GM21390 (cell line): Measurements from ENCODE around the gene TMTC2.

Source experiments
- ATAC-seq: cut with Tn5 transposase; IDR thresholded peaks from one replicate; pipeline ENCODE4 v1.9.1; 2021; ENCODE audit not compliant: unreplicated experiment

Gene TMTC2

DNA sequence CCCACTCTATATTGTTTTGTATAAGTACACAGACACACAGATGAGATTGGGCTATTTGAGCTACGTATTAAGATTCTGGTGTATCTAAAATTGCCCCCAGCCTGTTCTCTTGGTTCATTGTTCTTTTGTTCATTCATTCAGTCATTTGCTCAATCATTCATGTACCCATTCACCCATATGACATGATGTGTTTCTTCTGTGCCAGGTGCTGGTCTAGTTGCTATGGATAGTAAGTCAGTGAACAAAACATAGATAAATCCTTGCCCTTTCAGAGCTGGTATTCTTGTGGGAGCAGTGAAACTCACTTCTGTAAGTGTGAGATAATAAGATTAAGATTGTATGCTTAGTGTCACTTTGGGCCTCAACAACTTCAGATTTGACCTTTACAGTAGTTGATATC is 191.3 kb downstream of the TMTC2 start:
- no peak for ATAC-seq

DNA sequence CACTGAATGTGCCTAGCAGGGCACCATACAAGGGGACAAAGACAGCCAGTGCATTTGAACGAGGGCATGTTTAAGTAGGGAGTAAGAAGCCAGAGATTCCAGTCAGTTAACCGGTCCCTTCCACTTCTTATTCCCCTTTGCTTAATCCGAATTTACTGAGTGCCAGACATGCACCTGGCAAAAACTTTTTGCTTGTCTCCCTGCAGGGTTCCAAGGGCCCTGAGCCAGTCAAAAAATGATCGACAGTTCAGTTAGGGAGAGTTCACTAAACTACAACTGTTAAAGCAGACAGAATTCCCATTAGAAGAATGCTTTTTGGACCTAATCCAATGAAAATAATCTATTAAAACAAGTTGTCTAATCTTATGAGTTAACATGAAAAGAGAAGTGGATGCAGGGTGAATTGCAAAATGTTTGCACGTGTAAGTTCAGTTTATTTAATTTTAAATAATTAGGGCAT is 193.8 kb downstream of the TMTC2 start:
- ATAC-seq, result no peak

GRCh38 chr12:82883394-82884355 is 197.0 kb downstream of the TMTC2 start:
- no peak for ATAC-seq

DNA sequence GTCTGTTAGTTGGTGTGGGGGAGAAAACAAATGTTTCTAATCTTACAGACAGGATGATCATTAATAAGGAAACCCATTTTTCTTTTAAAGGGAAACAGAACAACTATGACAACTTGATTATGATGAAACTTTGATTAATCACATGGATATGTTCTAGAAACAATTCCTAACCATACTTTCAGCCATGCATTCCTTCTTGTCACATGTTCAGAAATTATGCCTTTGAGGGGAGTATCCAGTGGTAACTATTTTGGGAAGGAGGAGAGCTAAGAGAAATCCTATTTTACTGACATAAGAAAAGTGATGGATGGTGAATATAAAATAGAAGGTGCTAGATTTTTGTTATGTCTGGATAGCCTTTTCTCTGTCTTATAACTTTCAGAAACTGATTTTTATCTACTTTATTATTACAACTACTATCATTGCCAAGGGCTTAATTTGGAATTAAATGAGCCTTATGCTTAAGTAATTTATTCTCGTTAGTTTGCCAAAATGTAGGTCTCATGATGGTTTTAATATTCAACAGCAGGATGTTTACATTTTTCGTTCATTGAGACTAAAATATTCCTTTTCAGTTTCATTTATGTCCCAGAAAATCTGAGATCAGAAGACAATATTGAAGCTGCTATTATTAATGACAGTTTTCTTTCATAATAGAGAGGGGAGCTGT is 200.1 kb downstream of the TMTC2 start:
- ATAC-seq, result no peak

- no peak for ATAC-seq
These were observed 207.2 kb downstream of the TMTC2 start for GRCh38 chr12:82893896-82894295.

DNA sequence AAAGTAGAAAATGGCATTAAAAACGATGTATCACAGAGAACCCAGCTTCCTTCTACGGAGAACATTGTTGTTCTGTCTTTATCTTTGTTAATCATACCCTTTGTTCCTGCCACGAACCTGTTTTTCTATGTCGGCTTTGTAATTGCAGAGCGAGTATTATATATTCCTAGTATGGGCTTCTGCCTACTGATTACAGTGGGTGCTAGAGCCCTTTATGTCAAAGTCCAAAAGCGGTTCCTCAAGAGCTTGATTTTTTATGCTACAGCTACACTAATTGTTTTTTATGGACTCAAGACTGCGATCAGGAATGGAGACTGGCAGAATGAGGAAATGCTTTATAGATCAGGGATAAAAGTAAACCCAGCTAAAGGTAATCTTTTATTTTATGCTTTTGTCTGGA is 209.6 kb downstream of the TMTC2 start:
- no peak for ATAC-seq

- ATAC-seq, result no peak
These were observed 210.3 kb downstream of the TMTC2 start for GRCh38 chr12:82896979-82897378.

DNA sequence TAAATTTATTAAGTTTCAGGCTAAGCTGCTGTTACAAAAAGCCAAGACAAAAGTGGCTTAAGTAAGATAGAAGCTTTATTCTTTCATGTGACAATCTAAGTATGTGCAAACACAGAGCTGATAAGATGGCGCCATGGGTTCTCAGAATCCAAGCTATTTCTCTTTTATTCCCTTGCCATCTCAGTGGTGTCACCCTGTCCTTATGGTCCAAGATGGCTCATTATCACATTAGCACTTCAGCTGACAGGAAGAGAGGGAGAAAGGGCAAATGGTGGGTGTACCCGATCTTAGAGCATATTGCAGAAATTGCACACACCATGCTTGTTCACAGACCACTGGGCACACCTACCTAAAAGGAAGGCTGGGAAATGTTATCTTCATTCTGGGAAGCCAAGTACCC is 211.7 kb downstream of the TMTC2 start:
- no peak for ATAC-seq

GRCh38 chr12:82904219-82904790 is 217.6 kb downstream of the TMTC2 start:
- no peak for ATAC-seq

GRCh38 chr12:82910246-82910893 is 223.7 kb downstream of the TMTC2 start:
- no peak for ATAC-seq

DNA sequence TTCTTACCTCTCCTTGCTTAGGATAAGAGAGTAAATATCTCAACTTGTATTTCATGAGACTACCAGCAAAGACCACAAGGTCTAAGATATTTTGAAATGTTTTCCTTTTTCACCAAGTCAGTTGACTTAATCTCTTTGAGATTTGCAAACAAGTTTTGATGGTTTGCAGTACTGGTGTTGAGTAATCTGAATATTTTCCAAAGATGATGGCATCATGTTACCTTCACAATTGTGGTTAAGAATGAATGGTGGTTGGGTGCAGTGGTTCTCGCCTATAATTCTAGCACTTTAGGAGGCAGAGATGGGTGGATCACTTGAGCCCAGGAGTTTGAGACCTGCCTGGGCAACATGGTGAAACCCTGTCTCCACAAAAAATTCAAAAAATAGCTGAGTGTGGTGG is 225.7 kb downstream of the TMTC2 start:
- no peak for ATAC-seq

GRCh38 chr12:82919388-82920054 is 232.8 kb downstream of the TMTC2 start:
- no peak for ATAC-seq

DNA sequence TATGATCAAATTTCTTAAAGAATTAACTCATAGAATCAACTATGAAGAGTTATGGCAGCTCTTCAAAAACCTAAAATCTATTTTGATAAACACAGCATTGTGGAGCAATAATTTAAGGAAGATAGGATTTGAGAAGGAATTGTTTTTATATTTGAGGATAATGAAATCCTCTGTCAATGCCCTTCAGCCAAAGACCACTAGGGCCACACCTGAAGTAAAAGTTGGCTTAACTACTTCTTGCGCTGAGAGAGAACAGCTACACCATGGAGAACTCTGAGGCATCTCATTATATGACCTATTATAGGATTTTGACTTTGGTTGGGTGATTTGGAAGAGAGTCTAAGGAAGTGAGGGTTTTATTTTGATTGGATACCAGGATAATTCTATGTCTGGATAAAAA is 237.2 kb downstream of the TMTC2 start:
- ATAC-seq, result no peak

DNA sequence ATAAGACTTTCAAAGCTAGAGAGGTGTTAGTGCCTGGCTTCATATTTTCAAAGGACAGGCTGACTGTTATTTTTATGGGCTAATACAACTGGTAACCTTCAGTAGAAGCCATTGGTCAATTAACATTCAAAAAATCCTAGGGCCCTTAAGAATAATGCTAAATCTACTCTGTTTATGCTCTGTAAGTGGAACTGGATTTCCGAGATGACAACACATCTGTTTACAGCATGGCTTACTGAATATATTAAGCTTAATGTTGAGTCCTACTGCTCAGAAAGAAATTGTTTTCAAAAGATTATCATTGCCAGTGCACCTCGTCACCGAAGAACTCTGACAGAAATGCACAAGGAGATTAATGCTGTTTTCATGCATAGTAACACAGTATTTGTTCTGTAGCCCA is 239.9 kb downstream of the TMTC2 start:
- ATAC-seq, result no peak

DNA sequence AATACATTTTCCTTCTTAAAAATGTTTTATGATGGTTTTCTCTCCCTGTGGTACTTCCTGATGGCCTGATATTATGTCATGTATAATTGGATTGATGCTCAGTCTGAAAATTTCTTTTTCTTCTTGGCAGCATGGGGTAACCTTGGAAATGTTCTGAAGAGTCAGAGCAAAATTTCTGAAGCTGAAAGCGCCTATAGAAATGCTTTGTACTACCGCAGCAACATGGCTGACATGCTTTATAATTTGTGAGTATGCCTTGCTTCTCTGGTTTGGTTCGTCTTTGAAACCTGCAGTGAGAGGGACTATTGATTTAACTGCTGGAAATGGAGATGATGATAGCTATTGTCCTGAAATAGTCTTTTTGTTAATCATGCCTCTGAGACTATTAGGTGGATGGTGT is 243.6 kb downstream of the TMTC2 start:
- no peak for ATAC-seq

- ATAC-seq, result no peak
These were observed 244.8 kb downstream of the TMTC2 start for GRCh38 chr12:82931349-82932116.

DNA sequence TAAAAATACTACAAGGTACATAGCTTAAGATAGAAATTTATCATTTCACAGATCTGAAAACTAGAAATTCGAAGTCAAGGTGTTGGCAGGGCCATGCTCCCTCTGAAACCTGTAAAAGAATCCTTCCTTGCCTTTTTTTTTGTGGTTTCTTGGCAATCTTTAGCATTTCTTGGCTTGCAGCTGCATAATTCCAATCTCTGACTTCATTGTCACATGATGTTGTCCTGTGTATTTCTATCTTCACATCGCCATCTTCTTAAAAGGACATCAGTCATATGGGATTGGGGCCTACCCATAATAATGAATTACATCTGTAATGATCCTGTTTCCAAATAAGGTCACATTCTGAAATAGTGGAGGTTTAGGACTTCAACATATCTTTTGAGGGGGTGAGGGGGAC is 250.4 kb downstream of the TMTC2 start:
- no peak for ATAC-seq

DNA sequence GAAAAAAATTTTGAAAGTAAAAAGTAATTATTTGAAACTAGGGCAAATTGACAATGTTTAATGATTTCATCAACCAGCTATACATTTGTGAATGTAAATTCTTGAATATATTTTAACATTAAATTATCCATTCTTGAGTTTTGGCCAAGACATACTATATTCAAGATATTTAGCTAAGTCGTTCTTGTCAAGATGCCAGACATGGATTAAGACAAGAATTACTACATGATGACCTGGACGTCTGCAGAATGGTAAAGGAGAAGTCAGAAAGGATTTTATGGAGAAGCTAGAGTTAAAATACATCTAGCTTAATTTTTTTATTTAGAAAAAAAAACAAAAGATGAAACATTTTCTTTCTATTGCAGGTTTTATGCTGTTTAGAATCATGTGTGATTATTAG is 255.8 kb downstream of the TMTC2 start:
- no peak for ATAC-seq

DNA sequence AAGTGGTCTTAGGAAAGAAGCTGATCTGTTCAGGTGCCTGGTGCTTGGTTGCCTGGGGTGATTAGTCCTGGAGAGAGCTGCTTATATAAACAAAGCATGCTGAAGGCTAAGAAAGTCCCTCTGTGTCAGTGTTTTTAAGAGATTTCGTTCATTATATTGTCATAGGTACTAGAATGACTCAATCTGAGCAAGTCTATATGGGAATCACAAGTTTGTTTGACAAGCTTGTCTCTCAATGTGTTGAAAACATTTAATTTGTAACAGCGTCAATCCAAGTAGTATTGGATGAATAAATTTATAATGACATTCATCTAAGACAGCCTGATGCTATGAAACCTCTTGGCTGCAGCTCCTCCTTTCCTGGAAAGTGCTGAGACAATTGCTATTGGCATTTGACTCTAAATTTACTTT is 256.3 kb downstream of the TMTC2 start:
- no peak for ATAC-seq

DNA sequence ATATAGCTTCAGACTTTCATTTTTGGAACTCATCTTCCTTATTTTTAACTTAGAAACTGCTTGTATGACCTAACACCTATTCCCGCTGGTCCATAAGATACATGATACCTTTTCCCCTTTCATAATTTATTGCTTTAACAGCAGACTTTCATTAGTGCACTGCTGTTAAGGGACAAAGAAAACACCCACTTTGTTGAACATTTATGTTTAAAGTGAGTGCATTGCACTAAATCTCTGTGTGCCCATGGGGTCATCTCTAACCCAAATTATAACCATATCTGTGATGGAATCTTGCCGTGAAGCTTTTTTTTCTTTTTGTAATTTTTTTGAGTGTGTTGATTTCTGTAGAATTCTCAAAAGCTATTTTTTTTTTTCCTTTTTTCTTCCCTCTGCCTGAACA is 261.8 kb downstream of the TMTC2 start:
- no peak for ATAC-seq
